ENCODE measurements around the gene ZFY.

Gene ZFY

GRCh38 chrY:2934861-2935715 lies at the start of gene ZFY:
ZFY (plus strand) TSS chrY:2935381; CDS start chrY:2953937, 18,556 bp downstream.
- no peak within 1 kb of the TSS for H3K4me3 ChIP-seq (ENCODE audit: low read depth, low read length)
- DNase-seq (ENCODE audit: low read depth) = no peak
- TF ChIP-seq MYC (IDR thresholded peaks at IDR 0.05; ENCODE audit: low read depth, low read length) = no peak
- no peak for TF ChIP-seq MAX (IDR thresholded peaks at IDR 0.05; ENCODE audit: low read depth, low read length)
- no peak for TF ChIP-seq CTCF (IDR thresholded peaks at IDR 0.05; ENCODE audit: low read depth, low read length)
- no peak for TF ChIP-seq POLR2A (IDR thresholded peaks at IDR 0.05; ENCODE audit: extremely low read depth, insufficient read length)

- no peak overlapping the region for H3K4me3 ChIP-seq (ENCODE audit: low read depth, low read length)
- TF ChIP-seq MAX (IDR thresholded peaks at IDR 0.05; ENCODE audit: low read depth, low read length) (no peak), POLR2A (IDR thresholded peaks at IDR 0.05; ENCODE audit: extremely low read depth, insufficient read length) (no peak), MYC (IDR thresholded peaks at IDR 0.05; ENCODE audit: low read depth, low read length) (no peak), CTCF (IDR thresholded peaks at IDR 0.05; ENCODE audit: low read depth, low read length) (no peak)
- DNase-seq (ENCODE audit: low read depth) = no peak
Observed at GRCh38 chrY:2885880-2886279, 49.3 kb upstream of the ZFY start.

GRCh38 chrY:2887386-2887785 lies 47.8 kb upstream of the ZFY start:
- DNase-seq (ENCODE audit: low read depth) = no peak
- no peak overlapping the region for H3K4me3 ChIP-seq (ENCODE audit: low read depth, low read length)
- TF ChIP-seq MYC (IDR thresholded peaks at IDR 0.05; ENCODE audit: low read depth, low read length) (no peak), POLR2A (IDR thresholded peaks at IDR 0.05; ENCODE audit: extremely low read depth, insufficient read length) (no peak), MAX (IDR thresholded peaks at IDR 0.05; ENCODE audit: low read depth, low read length) (no peak), CTCF (IDR thresholded peaks at IDR 0.05; ENCODE audit: low read depth, low read length) (no peak)

DNA sequence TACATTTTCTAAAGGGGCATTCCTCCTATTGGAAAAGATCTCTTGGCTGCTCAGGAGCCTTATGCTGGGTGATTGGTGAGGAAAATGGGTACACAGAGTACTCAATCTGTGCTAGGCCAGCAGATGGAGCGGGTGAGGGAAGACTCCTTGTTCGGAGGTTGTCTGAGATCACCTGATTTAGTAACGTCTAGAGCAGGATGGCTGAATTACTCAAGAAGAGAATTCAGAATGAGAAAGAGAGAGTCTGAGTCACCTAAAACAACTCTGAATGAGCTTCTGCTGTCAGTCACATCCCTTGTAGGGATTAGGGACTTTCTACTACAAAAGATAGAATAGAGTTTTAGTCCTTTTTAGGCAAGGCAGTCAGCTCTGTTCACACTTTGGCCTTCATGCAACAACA lies 47.2 kb upstream of the ZFY start:
- TF ChIP-seq MYC (IDR thresholded peaks at IDR 0.05; ENCODE audit: low read depth, low read length) = no peak
- no peak for TF ChIP-seq MAX (IDR thresholded peaks at IDR 0.05; ENCODE audit: low read depth, low read length)
- TF ChIP-seq POLR2A (IDR thresholded peaks at IDR 0.05; ENCODE audit: extremely low read depth, insufficient read length) = no peak
- TF ChIP-seq CTCF (IDR thresholded peaks at IDR 0.05; ENCODE audit: low read depth, low read length) = no peak
- DNase-seq (ENCODE audit: low read depth) = no peak
- no peak overlapping the region for H3K4me3 ChIP-seq (ENCODE audit: low read depth, low read length)

DNA sequence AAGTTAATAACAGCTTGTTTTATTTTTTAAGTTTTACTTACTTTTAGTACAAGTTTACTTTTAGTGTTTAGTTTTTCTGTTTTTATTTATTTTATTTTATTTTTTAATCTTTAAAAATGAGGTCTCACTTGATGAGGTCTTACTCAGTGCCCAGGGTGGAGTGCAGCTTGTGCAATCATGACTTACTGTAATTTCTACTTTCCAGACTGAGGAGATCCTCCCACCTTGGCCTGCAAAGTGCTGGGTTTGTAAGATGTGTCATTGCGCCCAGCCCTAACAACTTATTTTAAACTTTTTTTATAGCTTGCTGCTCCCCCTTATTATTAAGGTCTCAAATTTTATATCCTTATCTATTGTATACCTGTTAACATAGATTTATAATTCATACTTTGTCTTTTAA lies 41.7 kb upstream of the ZFY start:
- TF ChIP-seq MAX (IDR thresholded peaks at IDR 0.05; ENCODE audit: low read depth, low read length) = no peak
- no peak for TF ChIP-seq MYC (IDR thresholded peaks at IDR 0.05; ENCODE audit: low read depth, low read length)
- TF ChIP-seq POLR2A (IDR thresholded peaks at IDR 0.05; ENCODE audit: extremely low read depth, insufficient read length) = no peak
- TF ChIP-seq CTCF (IDR thresholded peaks at IDR 0.05; ENCODE audit: low read depth, low read length) = no peak
- DNase-seq (ENCODE audit: low read depth) = no peak
- H3K4me3 ChIP-seq (ENCODE audit: low read depth, low read length) = no peak overlapping the region

Data from NB4 (cell line).